Measurements from ENCODE around the gene ENPP3. TPM values are rescaled to one million over a fixed set of nuclear protein-coding genes. Genes with fewer than 3 reads are reported as not detected.

Gene ENPP3
- total and polyA plus RNA-seq, 10 of the 15 experiments (the other 5 are each of a cell fraction or from before 2014, with no cell fraction given), result 0.01 TPM; not detected in 9

DNA sequence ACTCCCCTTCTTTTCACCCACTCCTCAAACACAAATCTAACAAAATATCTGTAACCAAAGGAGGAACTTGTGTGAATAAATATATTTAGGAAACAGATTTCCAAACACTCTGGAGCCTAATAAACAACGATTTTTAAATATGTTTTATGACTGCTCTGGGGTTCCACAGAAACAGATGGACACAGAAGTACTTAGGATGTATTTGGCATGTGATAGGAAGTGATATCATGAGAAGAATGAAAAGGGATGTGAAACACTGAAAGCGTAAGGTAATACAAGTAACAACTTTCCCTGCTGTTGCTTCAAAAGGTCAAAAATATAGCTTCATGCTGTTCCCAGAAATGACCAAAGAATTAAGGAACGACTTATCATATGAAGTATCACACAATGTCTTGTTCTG lies 144.6 kb downstream of the ENPP3 start:
- no peak overlapping the region for H3K4me3 ChIP-seq
- DNase-seq (ENCODE audit: low read depth, low spot score), result no peak
- intact Hi-C loops (cut with micrococcal nuclease; ENCODE audit: unreplicated experiment), result no loop called here
- no peak for FAIRE-seq
- no peak overlapping the region for H3K9ac ChIP-seq (ENCODE audit: control insufficient read depth, insufficient read depth, low read length)
- no peak overlapping the region for H2AFZ ChIP-seq (ENCODE audit: control insufficient read depth, low read depth, low read length)
- no peaks in the 10 kb centered on the region for H3K9me3 ChIP-seq (replicated peaks; ENCODE audit: control insufficient read depth, insufficient read depth, low read length)
- ChIA-PET SMC1A (ENCODE audit: uncharacterized antibody, unreplicated experiment) (no interaction called here), RAD21 (ENCODE audit: unreplicated experiment) (no interaction called here), CTCF (no interaction called here), POLR2A (no interaction called here)
- no peak overlapping the region for H3K27ac ChIP-seq (ENCODE audit: control insufficient read depth, insufficient read depth)
- H3K36me3 ChIP-seq (ENCODE audit: control insufficient read depth in 2 of 2, insufficient read depth in 2 of 2, low read length in 1 of 2), result no peaks in the 10 kb centered on the region
- no peaks in the 10 kb centered on the region for H3K79me2 ChIP-seq (ENCODE audit: control insufficient read depth, insufficient read depth, low read length)
- H3K27me3 ChIP-seq (replicated peaks in 1 of 2; ENCODE audit: control insufficient read depth in 2 of 2, insufficient read depth in 2 of 2, low read length in 1 of 2), result no peaks in the 10 kb centered on the region; a peak in 1 of 4 replicates
- BruUV-seq (replicated peaks), result no TSS peak
- 3% methylated on average over 3 of the region's 3 CpGs for WGBS (ENCODE audit: insufficient coverage, insufficient replicate concordance, low lambda C conversion rate, missing lambda C conversion rate)
- H3K4me2 ChIP-seq (ENCODE audit: control insufficient read depth, insufficient read depth), result no peak overlapping the region
- in situ Hi-C loops (cut with MboI), result no loop called here
- H4K20me1 ChIP-seq (ENCODE audit: control insufficient read depth, insufficient read depth), result no peaks in the 10 kb centered on the region
- no peak for ATAC-seq
- no peaks in the 10 kb centered on the region for H3K4me1 ChIP-seq (ENCODE audit: control insufficient read depth, insufficient read depth, low read length)
- TF ChIP-seq, protein P1, sequence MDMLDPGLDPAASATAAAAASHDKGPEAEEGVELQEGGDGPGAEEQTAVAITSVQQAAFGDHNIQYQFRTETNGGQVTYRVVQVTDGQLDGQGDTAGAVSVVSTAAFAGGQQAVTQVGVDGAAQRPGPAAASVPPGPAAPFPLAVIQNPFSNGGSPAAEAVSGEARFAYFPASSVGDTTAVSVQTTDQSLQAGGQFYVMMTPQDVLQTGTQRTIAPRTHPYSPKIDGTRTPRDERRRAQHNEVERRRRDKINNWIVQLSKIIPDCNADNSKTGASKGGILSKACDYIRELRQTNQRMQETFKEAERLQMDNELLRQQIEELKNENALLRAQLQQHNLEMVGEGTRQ (IDR thresholded peaks at IDR 0.05; ENCODE audit: borderline replicate concordance, low read depth, low read length), result no peak
- TF ChIP-seq STAT3 (IDR thresholded peaks at IDR 0.05; ENCODE audit: low read depth, low read length) (no peak), POLR2AphosphoS2 (IDR thresholded peaks at IDR 0.05; ENCODE audit: low read depth, low read length) (no peak), PAX5 (IDR thresholded peaks at IDR 0.05; ENCODE audit: borderline replicate concordance, low read depth, low read length) (no peak), MYB (IDR thresholded peaks at IDR 0.05; ENCODE audit: borderline replicate concordance, low read depth, low read length) (no peak), IKZF2 (IDR thresholded peaks at IDR 0.05) (no peak), LARP7 (IDR thresholded peaks at IDR 0.05) (no peak), RCOR1 (conservative IDR thresholded peaks at IDR 0.05; ENCODE audit: low read depth, low read length) (no peak), SMAD1 (IDR thresholded peaks at IDR 0.05; ENCODE audit: low read depth, partially characterized antibody) (no peak), RUNX3 (IDR thresholded peaks at IDR 0.05; ENCODE audit: low read length) (no peak), EZH2 (IDR thresholded peaks at IDR 0.05; ENCODE audit: borderline replicate concordance, control insufficient read depth, low read depth, low read length) (no peak), GABPA (IDR thresholded peaks at IDR 0.05; ENCODE audit: low read depth) (no peak), SUPT20H (IDR thresholded peaks at IDR 0.05; ENCODE audit: borderline replicate concordance, control insufficient read depth, low read depth, low read length) (no peak)
- TF ChIP-seq, protein P2, sequence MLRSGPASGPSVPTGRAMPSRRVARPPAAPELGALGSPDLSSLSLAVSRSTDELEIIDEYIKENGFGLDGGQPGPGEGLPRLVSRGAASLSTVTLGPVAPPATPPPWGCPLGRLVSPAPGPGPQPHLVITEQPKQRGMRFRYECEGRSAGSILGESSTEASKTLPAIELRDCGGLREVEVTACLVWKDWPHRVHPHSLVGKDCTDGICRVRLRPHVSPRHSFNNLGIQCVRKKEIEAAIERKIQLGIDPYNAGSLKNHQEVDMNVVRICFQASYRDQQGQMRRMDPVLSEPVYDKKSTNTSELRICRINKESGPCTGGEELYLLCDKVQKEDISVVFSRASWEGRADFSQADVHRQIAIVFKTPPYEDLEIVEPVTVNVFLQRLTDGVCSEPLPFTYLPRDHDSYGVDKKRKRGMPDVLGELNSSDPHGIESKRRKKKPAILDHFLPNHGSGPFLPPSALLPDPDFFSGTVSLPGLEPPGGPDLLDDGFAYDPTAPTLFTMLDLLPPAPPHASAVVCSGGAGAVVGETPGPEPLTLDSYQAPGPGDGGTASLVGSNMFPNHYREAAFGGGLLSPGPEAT (IDR thresholded peaks at IDR 0.05; ENCODE audit: low read depth), result no peak
- TF ChIP-seq, protein P3, sequence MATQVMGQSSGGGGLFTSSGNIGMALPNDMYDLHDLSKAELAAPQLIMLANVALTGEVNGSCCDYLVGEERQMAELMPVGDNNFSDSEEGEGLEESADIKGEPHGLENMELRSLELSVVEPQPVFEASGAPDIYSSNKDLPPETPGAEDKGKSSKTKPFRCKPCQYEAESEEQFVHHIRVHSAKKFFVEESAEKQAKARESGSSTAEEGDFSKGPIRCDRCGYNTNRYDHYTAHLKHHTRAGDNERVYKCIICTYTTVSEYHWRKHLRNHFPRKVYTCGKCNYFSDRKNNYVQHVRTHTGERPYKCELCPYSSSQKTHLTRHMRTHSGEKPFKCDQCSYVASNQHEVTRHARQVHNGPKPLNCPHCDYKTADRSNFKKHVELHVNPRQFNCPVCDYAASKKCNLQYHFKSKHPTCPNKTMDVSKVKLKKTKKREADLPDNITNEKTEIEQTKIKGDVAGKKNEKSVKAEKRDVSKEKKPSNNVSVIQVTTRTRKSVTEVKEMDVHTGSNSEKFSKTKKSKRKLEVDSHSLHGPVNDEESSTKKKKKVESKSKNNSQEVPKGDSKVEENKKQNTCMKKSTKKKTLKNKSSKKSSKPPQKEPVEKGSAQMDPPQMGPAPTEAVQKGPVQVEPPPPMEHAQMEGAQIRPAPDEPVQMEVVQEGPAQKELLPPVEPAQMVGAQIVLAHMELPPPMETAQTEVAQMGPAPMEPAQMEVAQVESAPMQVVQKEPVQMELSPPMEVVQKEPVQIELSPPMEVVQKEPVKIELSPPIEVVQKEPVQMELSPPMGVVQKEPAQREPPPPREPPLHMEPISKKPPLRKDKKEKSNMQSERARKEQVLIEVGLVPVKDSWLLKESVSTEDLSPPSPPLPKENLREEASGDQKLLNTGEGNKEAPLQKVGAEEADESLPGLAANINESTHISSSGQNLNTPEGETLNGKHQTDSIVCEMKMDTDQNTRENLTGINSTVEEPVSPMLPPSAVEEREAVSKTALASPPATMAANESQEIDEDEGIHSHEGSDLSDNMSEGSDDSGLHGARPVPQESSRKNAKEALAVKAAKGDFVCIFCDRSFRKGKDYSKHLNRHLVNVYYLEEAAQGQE (IDR thresholded peaks at IDR 0.05; ENCODE audit: low read depth, low read length), result no peak
- TF ChIP-seq, protein P4, sequence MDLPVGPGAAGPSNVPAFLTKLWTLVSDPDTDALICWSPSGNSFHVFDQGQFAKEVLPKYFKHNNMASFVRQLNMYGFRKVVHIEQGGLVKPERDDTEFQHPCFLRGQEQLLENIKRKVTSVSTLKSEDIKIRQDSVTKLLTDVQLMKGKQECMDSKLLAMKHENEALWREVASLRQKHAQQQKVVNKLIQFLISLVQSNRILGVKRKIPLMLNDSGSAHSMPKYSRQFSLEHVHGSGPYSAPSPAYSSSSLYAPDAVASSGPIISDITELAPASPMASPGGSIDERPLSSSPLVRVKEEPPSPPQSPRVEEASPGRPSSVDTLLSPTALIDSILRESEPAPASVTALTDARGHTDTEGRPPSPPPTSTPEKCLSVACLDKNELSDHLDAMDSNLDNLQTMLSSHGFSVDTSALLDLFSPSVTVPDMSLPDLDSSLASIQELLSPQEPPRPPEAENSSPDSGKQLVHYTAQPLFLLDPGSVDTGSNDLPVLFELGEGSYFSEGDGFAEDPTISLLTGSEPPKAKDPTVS (IDR thresholded peaks at IDR 0.05; ENCODE audit: low read depth, low read length), result no peak

Data from GM12878 (cell line).